Astrocyte (in vitro differentiated cells and primary cell): ENCODE results near the gene MROH7. TPM values are rescaled to one million over a fixed set of nuclear protein-coding genes. Genes with fewer than 3 reads are reported as not detected.

ENCODE experiments used
- DNase-seq: peaks from one replicate; pipeline ENCODE4 v3.0.0-alpha.2; 2010; ENCODE audit warnings: low read depth
- FAIRE-seq: peaks from 2 replicates; lab custom pipeline; 2011; peaks lifted over from hg19 to GRCh38; lab: Jason Lieb, UNC
- H2AFZ ChIP-seq: 2 replicates; pipeline ENCODE4 v1.6.0; 2012; ENCODE audit warnings: low read depth, low read length, inconsistent platforms
- H3K27ac ChIP-seq: 2 replicates; pipeline ENCODE4 v1.5.1; 2011; ENCODE audit warnings: low read depth, low read length, inconsistent platforms
- H3K27me3 ChIP-seq: 2 replicates; pipeline ENCODE4 v1.6.0; 2011; ENCODE audit warnings: low read length, inconsistent platforms; ENCODE audit not compliant: insufficient read depth
- H3K36me3 ChIP-seq: 2 replicates; pipeline ENCODE4 v1.5.1; 2011; ENCODE audit warnings: low read length, inconsistent platforms; ENCODE audit not compliant: insufficient read depth
- H3K4me1 ChIP-seq: 2 replicates; pipeline ENCODE4 v1.5.1; 2011; ENCODE audit warnings: low read length, inconsistent platforms; ENCODE audit not compliant: insufficient read depth
- H3K4me2 ChIP-seq: 2 replicates; pipeline ENCODE4 v1.6.0; 2012; ENCODE audit warnings: low read length, inconsistent platforms
- H3K4me3 ChIP-seq: 2 replicates; pipeline ENCODE4 v1.5.1; 2011; ENCODE audit warnings: low read depth, mild to moderate bottlenecking, low read length, inconsistent platforms; ENCODE audit not compliant: insufficient read depth
- H3K79me2 ChIP-seq: 2 replicates; pipeline ENCODE4 v1.6.0; 2012; ENCODE audit warnings: mild to moderate bottlenecking, low read length, inconsistent platforms; ENCODE audit not compliant: insufficient read depth
- H3K9ac ChIP-seq: 2 replicates; pipeline ENCODE4 v1.6.0; 2012; ENCODE audit warnings: mild to moderate bottlenecking, low read length, inconsistent platforms
- H3K9me3 ChIP-seq: 2 replicates; pipeline ENCODE4 v1.5.1; 2012; ENCODE audit warnings: low read depth, mild to moderate bottlenecking, low read length, inconsistent platforms; ENCODE audit not compliant: insufficient read depth
- H4K20me1 ChIP-seq: 2 replicates; pipeline ENCODE4 v1.6.0; 2012; ENCODE audit warnings: low read length, inconsistent platforms; ENCODE audit not compliant: insufficient read depth
- H3K27ac Mint-ChIP-seq: one replicate; pipeline ENCODE4 v1.8.0; 2021; ENCODE audit warnings: mild to moderate bottlenecking, mixed read lengths; ENCODE audit not compliant: unreplicated experiment
- H3K27me3 Mint-ChIP-seq: one replicate; pipeline ENCODE4 v1.8.0; 2021; ENCODE audit warnings: low read depth, mixed read lengths; ENCODE audit not compliant: unreplicated experiment
- H3K36me3 Mint-ChIP-seq: one replicate; pipeline ENCODE4 v1.8.0; 2021; ENCODE audit warnings: low read depth, mixed read lengths; ENCODE audit not compliant: unreplicated experiment
- H3K4me1 Mint-ChIP-seq: one replicate; pipeline ENCODE4 v1.8.0; 2021; ENCODE audit warnings: low read depth, mixed read lengths; ENCODE audit not compliant: unreplicated experiment
- H3K4me3 Mint-ChIP-seq: one replicate; pipeline ENCODE4 v1.8.0; 2021; ENCODE audit warnings: mild to moderate bottlenecking, moderate library complexity, mixed read lengths; ENCODE audit not compliant: unreplicated experiment
- H3K9me3 Mint-ChIP-seq: one replicate; pipeline ENCODE4 v1.8.0; 2021; ENCODE audit warnings: mild to moderate bottlenecking, mixed read lengths; ENCODE audit not compliant: unreplicated experiment
- CTCF ChIP-seq: IDR thresholded peaks from 2 replicates; pipeline ENCODE4 v1.5.1; 2011; ENCODE audit warnings: low read depth, mild to moderate bottlenecking, inconsistent platforms, low read length, moderate library complexity; ENCODE audit not compliant: insufficient read depth
- EZH2 ChIP-seq: IDR thresholded peaks from 2 replicates; pipeline ENCODE4 v1.6.1; 2012; ENCODE audit warnings: mild to moderate bottlenecking, low read length, inconsistent platforms; ENCODE audit not compliant: insufficient read depth
- total RNA-seq: library from RNA; stranded (reverse); gene quantifications from 2 replicates; pipeline ENCODE4 v1.2.1, GENCODE V29; 2021

Gene MROH7
- total RNA-seq, 1 donor from 2014 or later: not detected

GRCh38 chr1:54614563-54614962 is 27.0 kb upstream of the MROH7 start:
- Histone ChIP-seq H2AFZ (no peak overlapping the region), H3K27ac (no peak overlapping the region), H3K9ac (no peak overlapping the region), H4K20me1 (no peaks in the 10 kb centered on the region), H3K4me2 (no peak overlapping the region), H3K27me3 (peaks cover 5% of the 10 kb centered on the region), H3K4me1 (no peaks in the 10 kb centered on the region), H3K79me2 (no peaks in the 10 kb centered on the region), H3K36me3 (no peaks in the 10 kb centered on the region), H3K9me3 (no peaks in the 10 kb centered on the region), H3K4me3 (no peak overlapping the region)
- peaks cover 3% of the 10 kb centered on the region for H3K9me3 Mint-ChIP-seq
- peaks cover 10% of the 10 kb centered on the region for H3K4me1 Mint-ChIP-seq
- H3K27ac Mint-ChIP-seq: no peak overlapping the region
- peaks cover 8% of the 10 kb centered on the region for H3K27me3 Mint-ChIP-seq
- DNase-seq (no peak), FAIRE-seq (no peak)
- no peaks in the 10 kb centered on the region for H3K36me3 Mint-ChIP-seq
- H3K4me3 Mint-ChIP-seq: no peak overlapping the region
- TF ChIP-seq CTCF (no peak), EZH2 (no peak)

GRCh38 chr1:54615531-54616279 is 25.9 kb upstream of the MROH7 start:
- H3K9me3 ChIP-seq: no peaks in the 10 kb centered on the region
- TF ChIP-seq CTCF: no peak
- no peak for TF ChIP-seq EZH2
- no peaks in the 10 kb centered on the region for H4K20me1 ChIP-seq
- H3K9me3 Mint-ChIP-seq: peaks cover 6% of the 10 kb centered on the region
- peaks cover 5% of the 10 kb centered on the region for H3K4me1 Mint-ChIP-seq
- DNase-seq (no peak), FAIRE-seq (no peak)
- no peaks in the 10 kb centered on the region for H3K4me1 ChIP-seq
- H3K36me3 Mint-ChIP-seq: no peaks in the 10 kb centered on the region
- H3K36me3 ChIP-seq: no peaks in the 10 kb centered on the region
- H3K27me3 ChIP-seq: peaks cover 5% of the 10 kb centered on the region
- H3K27me3 Mint-ChIP-seq: peaks cover 14% of the 10 kb centered on the region
- no peak overlapping the region for H3K9ac ChIP-seq
- no peak overlapping the region for H3K27ac ChIP-seq
- no peak overlapping the region for H3K4me3 ChIP-seq
- no peak overlapping the region for H2AFZ ChIP-seq
- H3K4me3 Mint-ChIP-seq: no peak overlapping the region
- no peak overlapping the region for H3K4me2 ChIP-seq
- H3K27ac Mint-ChIP-seq: no peak overlapping the region
- no peaks in the 10 kb centered on the region for H3K79me2 ChIP-seq

- H3K27ac Mint-ChIP-seq: no peak overlapping the region
- H3K4me1 Mint-ChIP-seq: no peaks in the 10 kb centered on the region
- FAIRE-seq (no peak), DNase-seq (no peak)
- no peak overlapping the region for H2AFZ ChIP-seq
- no peak overlapping the region for H3K4me3 Mint-ChIP-seq
- no peak overlapping the region for H3K9ac ChIP-seq
- no peaks in the 10 kb centered on the region for H3K4me1 ChIP-seq
- H3K9me3 ChIP-seq: no peaks in the 10 kb centered on the region
- peaks cover 33% of the 10 kb centered on the region for H3K27me3 Mint-ChIP-seq
- no peaks in the 10 kb centered on the region for H4K20me1 ChIP-seq
- no peaks in the 10 kb centered on the region for H3K36me3 ChIP-seq
- TF ChIP-seq CTCF: no peak
- H3K36me3 Mint-ChIP-seq: no peaks in the 10 kb centered on the region
- no peak overlapping the region for H3K4me2 ChIP-seq
- H3K27me3 ChIP-seq: peaks cover 8% of the 10 kb centered on the region
- H3K27ac ChIP-seq: no peak overlapping the region
- peaks cover 5% of the 10 kb centered on the region for H3K9me3 Mint-ChIP-seq
- H3K4me3 ChIP-seq: no peak overlapping the region
- H3K79me2 ChIP-seq: no peaks in the 10 kb centered on the region
Observed at GRCh38 chr1:54619749-54620148, 21.8 kb upstream of the MROH7 start.
